Kidney (tissue), 14 donors: ENCODE measurements around the gene ST3GAL4. TPM values are rescaled to one million over a fixed set of nuclear protein-coding genes. Genes with fewer than 3 reads are reported as not detected.

ENCODE experiments used
- DNase-seq, 5 donors: peaks; one replicate each; pipeline ENCODE4 v3.0.0-alpha.2; 2013 to 2020
- FAIRE-seq: peaks from 2 replicates; lab custom pipeline; 2012; peaks lifted over from hg19 to GRCh38; lab: Jason Lieb, UNC
- H3K27ac ChIP-seq, 2 donors: one replicate each; pipeline ENCODE4 v1.7.0; 2013; ENCODE audit warnings: low read depth in 2 of 2, low read length in 2 of 2, inconsistent platforms in 1 of 2
- H3K27me3 ChIP-seq: one replicate; pipeline ENCODE4 v1.7.1; 2013; ENCODE audit warnings: low read length, inconsistent platforms; ENCODE audit not compliant: control insufficient read depth, insufficient read depth
- H3K36me3 ChIP-seq, 3 donors: one replicate each; pipeline versions ENCODE4 v1.7.0 to v1.7.1; 2013; ENCODE audit warnings: low read length in 3 of 3, control low read depth in 1 of 3, inconsistent platforms in 1 of 3; ENCODE audit not compliant: insufficient read depth in 3 of 3, control insufficient read depth in 2 of 3
- H3K4me1 ChIP-seq, 3 donors: one replicate each; pipeline versions ENCODE4 v1.7.0 to v1.7.1; 2013; ENCODE audit warnings: low read length in 3 of 3, inconsistent platforms in 1 of 3, low read depth in 1 of 3; ENCODE audit not compliant: control insufficient read depth in 2 of 3, insufficient read depth in 2 of 3
- H3K4me3 ChIP-seq, 3 donors: one replicate each; pipeline versions ENCODE4 v1.7.0 to v1.8.1; 2013; ENCODE audit warnings: low read length in 3 of 3, control low read depth in 1 of 3, inconsistent platforms in 1 of 3
- H3K9ac ChIP-seq, 3 donors: one replicate each; pipeline versions ENCODE4 v1.7.0 to v1.7.1; 2013; ENCODE audit warnings: low read length in 3 of 3, control low read depth in 1 of 3, inconsistent platforms in 1 of 3
- H3K9me3 ChIP-seq, 3 donors: one replicate each; pipeline versions ENCODE4 v1.7.0 to v1.7.1; 2013; ENCODE audit warnings: low read length in 3 of 3, control low read depth in 1 of 3, inconsistent platforms in 1 of 3; ENCODE audit not compliant: control insufficient read depth in 2 of 3, insufficient read depth in 1 of 3
- CTCF ChIP-seq: IDR thresholded peaks from 3 replicates; pipeline ENCODE4 v1.5.1; 2012; ENCODE audit warnings: mild to moderate bottlenecking, moderate library complexity, borderline replicate concordance; ENCODE audit not compliant: insufficient read depth; ENCODE audit errors: extremely low read depth
- intact Hi-C: fragments of 100-400 bp; cut with DNase I; formaldehyde crosslinking; loops from one replicate; pipeline ENCODE4 v1.11.1; 2022
- polyA plus RNA-seq: library from polyadenylated mRNA; stranded (reverse); fragments of 350-450 nt; fragmentation: Illumina TruSeq; extraction: RNeasy Lipid Tissue Mini Kit (QIAGEN cat#74804); gene quantifications from one replicate; pipeline ENCODE4 v1.2.3, GENCODE V29; 2014; ENCODE audit warnings: low read depth, low replicate concordance; ENCODE audit not compliant: insufficient read depth
- total RNA-seq: library from RNA; stranded (reverse); fragmentation: NEBNext Ultra II Directional; extraction: Animal tissue kit (Norgen Biotek cat#: 25700); gene quantifications from one replicate; pipeline ENCODE4 v1.2.1, GENCODE V29; 2021
- donor health status: control.
- donor health status: control.
- donor health status: control.
- donor health status: control.
- donor health status: control.
- donor health status: DM: yes; HTN: yes; CAD: no.
- donor health status: Normal renal cell carcinoma (clear cell type).

Gene ST3GAL4
- total and polyA plus RNA-seq, 2 donors from 2014 or later = 27.4 to 72.8 TPM

- Histone ChIP-seq H3K9me3 (no peaks in the 10 kb centered on the region), H3K4me1 (peaks cover 0 to 2% (median 0%) of the 10 kb centered on the region in 3 donors), H3K4me3 (no peak overlapping the region), H3K27me3 (no peaks in the 10 kb centered on the region), H3K27ac (no peak overlapping the region), H3K9ac (no peak overlapping the region), H3K36me3 (peaks cover 0 to 10% (median 4%) of the 10 kb centered on the region in 3 donors)
- DNase-seq (peak in 1 of 5 donors; percentile 51), FAIRE-seq (no peak)
- TF ChIP-seq CTCF = no peak
- intact Hi-C loops = no loop called here
Observed at GRCh38 chr11:126407682-126408288, 52.3 kb downstream of the ST3GAL4 start.

GRCh38 chr11:126408496-126408895 lies 53.0 kb downstream of the ST3GAL4 start:
- no peak overlapping the region for H3K4me3 ChIP-seq
- H3K9me3 ChIP-seq = no peaks in the 10 kb centered on the region
- H3K9ac ChIP-seq = no peak overlapping the region
- intact Hi-C loops = no loop called here
- peaks cover 0 to 2% (median 0%) of the 10 kb centered on the region in 3 donors for H3K4me1 ChIP-seq
- no peak for TF ChIP-seq CTCF
- no peaks in the 10 kb centered on the region for H3K27me3 ChIP-seq
- DNase-seq (peak in 1 of 5 donors; percentile 59), FAIRE-seq (no peak)
- H3K27ac ChIP-seq = no peak overlapping the region
- H3K36me3 ChIP-seq = peaks cover 0 to 10% (median 4%) of the 10 kb centered on the region in 3 donors

- Histone ChIP-seq H3K36me3 (peaks cover 0 to 11% (median 4%) of the 10 kb centered on the region in 3 donors), H3K4me1 (peaks cover 0 to 3% (median 0%) of the 10 kb centered on the region in 3 donors), H3K27ac (no peak overlapping the region), H3K4me3 (no peak overlapping the region), H3K9ac (no peak overlapping the region), H3K9me3 (no peaks in the 10 kb centered on the region), H3K27me3 (no peaks in the 10 kb centered on the region)
- intact Hi-C loops = no loop called here
- TF ChIP-seq CTCF = no peak
- FAIRE-seq (no peak), DNase-seq (no peak)
Observed at GRCh38 chr11:126408901-126409619, 53.6 kb downstream of the ST3GAL4 start.
